IPS DF 19.7 (cell line): ENCODE data around the gene FAM193B.

ENCODE experiments used
- DNase-seq: peaks from one replicate; pipeline ENCODE4 v3.0.0-alpha.2; 2013; ENCODE audit warnings: low read depth, low spot score

FAM193B gene

GRCh38 chr5:177515580-177515979, 38.8 kb downstream of the FAM193B start:
- DNase-seq = no peak

GRCh38 chr5:177514541-177514940, 39.8 kb downstream of the FAM193B start:
- DNase-seq = no peak

DNA sequence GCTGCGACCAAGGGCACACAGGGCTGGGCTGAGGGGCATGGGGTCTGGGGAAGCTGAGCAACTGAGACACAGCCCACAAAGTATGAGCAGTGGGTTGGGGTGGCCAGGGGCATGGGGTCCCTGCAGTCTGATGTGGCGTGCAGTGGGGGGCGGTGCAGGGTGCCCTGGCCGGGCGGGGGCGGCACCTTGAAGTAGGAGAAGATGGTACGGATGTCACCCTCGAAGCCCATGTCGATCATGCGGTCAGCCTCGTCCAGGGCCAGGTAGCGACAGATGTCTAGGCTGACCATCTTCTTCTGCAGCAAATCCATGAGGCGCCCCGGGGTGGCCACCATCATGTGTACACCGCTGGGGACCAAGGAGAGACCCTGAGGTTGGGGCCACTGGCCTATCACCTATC, 40.9 kb downstream of the FAM193B start:
- no peak for DNase-seq

GRCh38 chr5:177512736-177513380, 41.5 kb downstream of the FAM193B start:
- DNase-seq = no peak

DNA sequence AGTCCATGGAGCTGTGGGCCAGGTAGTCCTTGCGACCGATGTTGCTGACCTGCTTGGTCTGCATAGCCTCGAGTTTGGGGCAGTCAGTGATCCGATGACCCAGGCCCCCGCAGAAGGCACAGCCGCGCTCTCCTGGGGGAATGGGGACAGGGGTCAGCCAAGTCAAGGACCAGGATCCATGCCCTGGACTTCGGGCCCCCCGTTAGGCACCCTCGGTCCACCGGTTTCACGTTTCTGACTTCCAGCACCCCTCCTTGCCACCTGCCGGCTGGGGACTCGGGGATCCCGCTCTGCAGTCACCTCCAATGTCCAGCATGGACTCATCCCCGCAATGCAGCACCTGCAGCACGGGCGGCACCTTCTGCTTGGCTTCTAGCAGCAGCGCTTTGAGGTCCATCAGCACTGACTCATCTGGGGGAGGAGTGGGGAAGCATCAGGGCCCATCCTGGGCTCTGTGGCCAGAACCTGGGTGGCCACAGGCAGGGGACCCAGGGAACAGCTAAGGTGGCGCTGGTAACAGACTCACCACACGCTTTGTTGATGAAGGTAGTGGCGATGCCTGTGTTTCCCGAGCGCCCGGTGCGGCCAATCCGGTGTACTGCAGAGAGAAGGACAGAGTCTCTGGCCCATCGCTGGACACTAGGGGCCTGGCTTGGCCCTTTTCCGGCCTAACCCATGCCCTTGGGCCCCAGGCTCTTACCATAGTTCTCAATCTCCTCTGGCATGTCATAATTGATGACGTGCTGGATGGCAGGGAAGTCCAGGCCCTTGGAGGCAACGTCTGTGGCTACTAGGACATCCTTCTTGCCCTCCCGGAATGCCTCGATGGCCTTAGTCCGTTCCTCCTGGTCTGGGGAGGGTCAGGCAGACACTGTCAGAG, 42.3 kb downstream of the FAM193B start:
- no peak for DNase-seq

GRCh38 chr5:177511181-177511580, 43.2 kb downstream of the FAM193B start:
- no peak for DNase-seq

DNA sequence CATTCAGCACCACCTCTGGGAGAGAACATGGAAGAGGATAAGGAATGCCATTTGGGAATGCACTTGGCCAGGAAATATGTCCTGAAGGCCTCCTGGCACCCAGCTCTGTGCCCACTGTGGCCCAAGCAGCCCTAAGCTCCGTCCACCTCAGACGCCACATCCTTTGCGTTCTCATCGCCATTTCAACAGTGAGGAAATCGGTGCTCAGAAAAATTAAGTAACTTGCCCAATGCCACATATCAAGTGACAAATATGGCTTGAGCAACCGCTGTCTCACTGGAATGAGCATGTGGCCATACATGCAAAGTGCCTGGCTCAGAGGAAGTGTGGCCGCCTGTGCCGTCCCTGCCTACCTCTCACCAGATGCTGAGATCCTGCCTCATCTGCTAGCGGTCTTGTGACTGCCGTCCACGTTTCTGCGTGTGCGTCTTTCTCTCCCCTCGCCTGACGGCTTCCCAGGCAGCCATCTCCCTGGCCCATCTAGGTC, 43.8 kb downstream of the FAM193B start:
- DNase-seq = no peak

DNA sequence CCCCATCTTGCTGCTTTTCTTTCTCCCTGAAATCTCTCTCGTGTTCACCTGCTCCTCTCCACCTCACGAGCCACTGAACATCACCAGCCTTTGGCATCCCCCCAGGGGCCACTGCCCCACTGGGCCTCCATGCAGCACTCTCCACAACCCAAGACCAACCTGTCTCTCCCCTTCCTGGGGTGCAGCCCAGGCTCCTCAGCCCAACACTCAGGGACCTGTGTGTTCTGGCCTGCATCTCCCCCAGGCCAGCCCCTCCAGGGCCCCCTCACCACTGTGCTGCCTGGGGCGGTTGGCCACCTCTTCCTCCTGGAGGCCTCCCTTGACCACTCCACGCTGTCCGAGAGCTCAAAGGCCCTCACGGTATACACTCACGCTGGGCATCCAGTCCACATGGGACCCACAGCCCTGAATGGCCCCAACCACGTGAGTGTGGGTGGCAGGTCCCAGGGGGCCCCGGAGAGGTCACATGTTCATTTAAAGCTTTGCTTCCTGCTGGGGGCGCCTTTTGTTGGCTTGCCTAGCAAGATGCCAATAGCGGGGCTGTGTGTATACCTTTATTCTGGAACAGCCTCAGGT, 44.3 kb downstream of the FAM193B start:
- no peak for DNase-seq

- no peak for DNase-seq
Observed at GRCh38 chr5:177509381-177509951, 44.9 kb downstream of the FAM193B start, which contains the start of gene DOK3. Gene DOK3, minus strand, starts transcription at chr5:177509826. Its CDS starts 286 bp downstream, at chr5:177509540.

- no peak for DNase-seq
Observed at GRCh38 chr5:177508837-177509236, 45.5 kb downstream of the FAM193B start.

- no peak for DNase-seq
Observed at GRCh38 chr5:177508221-177508611, 46.1 kb downstream of the FAM193B start.

GRCh38 chr5:177507596-177508220, 46.7 kb downstream of the FAM193B start:
- no peak for DNase-seq

DNA sequence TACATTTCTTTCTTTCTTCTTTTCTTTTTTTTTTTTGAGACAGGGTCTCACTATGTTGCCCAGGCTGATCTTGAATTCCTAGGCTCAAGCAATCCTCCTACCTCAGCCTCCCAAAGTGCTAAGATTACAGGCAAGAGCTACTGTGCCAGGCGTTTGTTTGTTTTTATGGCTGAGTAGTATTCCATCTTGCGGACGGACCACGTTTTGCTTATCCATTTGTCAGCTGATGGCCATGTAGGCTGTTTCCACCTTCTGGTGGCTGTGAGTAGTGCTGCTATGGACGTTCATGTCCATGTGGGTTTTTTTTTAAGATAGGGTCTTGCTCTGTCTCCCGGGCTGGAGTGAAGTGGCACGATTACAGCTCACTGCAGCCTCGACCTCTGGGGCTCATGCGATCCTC, 47.2 kb downstream of the FAM193B start:
- DNase-seq = no peak

DNA sequence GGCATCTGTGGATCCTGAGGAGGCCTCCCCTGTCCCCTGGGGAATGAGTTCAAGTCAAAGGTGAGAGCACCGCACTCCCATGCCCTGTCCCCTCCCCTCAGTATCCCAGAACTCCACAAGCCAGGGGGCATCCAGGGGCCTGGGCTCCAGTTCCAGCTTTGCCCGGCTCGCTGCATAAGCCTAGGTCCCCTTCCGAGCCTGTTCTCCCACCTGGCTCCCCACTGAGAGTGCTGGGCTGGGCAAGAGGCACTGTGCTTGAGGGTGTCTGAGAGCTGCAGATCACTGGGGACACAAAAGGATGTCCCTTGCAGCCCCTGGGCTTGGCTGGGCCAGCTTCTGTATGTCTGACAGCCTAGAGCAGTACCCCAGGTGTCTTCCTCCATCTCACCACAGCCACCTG, 49.3 kb downstream of the FAM193B start:
- no peak for DNase-seq

DNA sequence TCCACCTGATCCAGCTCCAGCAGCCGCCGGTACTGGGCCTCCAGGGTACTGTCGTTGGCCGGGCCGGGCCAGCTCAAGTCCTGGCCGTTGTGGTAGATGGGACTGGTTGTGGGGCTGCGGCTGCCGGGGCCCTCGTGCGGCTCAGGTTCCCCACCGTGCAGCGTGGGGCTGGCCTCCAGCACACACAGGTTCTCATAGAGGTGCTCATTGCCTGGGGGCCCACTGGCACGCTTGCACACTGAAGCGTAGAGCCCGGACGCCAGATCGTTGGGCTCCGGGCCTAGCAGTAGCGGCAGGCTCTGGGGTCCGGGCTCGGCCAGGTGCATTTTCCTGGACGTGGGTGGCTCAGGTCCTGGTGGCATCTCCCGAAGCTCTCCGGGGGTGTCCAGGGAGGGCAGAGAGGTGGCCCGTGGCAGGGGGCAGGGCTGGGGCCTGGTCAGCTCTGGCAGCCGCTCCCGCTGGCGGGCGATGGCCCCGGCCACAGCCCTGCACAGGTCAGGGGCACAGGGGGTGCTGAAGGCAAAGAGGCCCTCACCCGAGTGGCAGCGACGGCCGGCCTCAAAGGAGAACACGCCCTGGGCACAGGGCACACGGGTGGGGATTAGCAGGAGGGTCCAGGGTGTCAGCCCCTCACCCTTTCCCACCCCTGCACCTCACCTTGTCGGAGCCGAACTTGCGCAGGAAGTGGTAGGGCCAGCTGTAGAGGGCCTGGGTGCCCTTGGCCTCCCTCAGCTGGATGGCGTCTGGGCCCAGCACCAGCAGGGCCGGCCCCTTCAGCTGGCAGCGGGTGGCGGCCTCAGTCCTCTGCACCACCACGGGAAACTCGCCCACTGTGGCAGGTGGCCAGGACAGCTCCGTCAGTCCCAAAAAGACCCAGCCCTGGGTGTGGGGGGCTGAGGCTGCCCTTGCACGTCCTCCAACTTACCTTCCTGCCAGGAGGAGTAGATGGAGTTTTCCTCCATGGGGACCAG, 50.0 kb downstream of the FAM193B start:
- no peak for DNase-seq

DNA sequence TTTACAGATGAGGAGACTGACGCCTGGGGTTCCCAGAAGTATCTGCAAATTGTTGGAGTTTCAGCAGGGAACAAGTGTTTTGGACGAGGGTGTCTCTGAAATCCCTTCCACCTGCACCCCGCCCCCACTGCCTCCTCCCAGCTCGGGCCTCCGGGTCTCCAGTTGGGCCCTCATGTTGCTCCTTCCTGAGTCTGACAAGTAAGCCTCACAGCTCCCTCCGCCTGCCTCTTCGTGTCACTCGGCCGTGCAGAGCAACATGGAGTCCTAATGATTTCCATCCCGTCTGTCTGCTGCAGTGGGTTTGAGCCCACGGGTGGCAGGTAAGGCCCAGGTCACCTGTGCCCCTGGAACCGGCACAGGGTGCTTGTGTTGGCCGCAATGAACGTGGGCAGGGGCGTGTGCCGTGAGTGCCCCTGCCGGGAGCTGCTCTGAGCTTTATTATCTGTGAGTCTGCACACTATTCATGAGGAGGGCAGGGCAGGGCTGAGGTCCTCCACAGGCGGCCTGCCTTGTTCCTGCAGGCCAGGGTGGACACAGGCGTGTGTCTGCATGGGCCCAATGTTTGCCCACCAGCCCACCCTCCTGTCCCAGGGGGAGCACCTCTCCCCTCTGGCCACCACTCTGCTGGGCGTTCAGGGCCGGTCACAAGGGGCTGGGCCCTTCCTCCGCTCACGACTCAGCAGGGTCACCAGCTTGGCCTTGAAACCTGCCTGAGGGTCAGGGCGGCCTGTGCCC, 50.8 kb downstream of the FAM193B start:
- no peak for DNase-seq

DNA sequence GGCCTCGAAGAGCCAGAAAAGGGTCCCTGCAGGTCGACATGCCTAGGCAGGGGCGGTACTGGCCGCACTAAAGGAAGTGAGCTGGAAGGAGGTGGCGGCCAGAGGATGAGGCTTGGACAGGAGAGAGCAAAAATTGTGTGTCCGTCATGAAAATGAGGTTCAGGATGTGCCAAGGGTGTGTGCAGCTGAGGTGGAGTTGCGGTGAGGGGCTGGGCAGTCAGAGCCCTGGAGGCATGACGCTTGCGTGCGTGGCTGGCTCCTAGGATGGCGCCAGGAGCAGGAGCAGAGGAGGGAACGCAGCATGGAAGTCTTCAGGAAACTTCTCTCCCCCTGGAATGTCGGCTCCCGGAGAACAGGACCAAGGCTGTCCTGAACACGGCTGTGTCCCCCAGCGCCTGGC, 51.5 kb downstream of the FAM193B start:
- no peak for DNase-seq

DNA sequence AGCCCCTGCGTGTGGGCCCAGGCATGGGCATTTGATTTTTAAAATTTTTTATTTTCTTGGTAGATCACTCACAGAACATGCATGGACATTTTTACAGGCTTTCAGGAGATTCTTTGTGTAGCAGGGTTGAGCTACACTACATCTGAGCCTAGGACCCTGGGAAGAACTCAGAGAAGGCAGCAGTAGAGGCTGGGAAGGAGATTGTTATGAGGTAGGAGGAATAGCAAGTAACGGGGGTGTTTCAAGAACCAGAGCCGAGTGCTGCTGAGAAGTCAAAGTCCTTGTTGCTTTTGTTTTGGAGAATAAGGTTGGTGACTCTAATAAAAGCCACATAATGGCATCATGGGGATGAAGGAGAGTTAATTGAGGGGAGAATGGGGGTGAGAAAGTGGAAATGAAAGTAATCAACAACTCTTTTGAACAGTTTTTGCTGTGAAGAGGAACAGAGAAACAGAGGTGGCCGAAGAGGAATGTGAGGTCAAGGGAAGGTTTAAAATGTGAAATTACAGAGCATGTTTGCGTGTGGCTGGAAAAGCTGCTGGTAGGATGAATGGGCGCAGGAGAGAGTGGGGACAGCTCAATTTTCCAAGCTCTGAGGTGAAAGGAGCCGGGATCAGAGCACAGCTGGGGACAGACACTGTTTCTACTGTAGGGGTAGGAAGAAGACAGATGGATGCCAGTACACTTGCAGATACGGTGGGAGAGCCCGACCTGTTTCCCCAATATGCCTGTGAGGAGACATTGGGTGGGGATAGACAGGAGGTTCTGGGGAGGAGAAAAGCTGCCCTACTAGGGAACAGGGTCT, 52.3 kb downstream of the FAM193B start:
- no peak for DNase-seq
